Endothelial cell of umbilical vein (primary cell): ENCODE results near the gene MARK3. TPM values are rescaled to one million over a fixed set of nuclear protein-coding genes. Genes with fewer than 3 reads are reported as not detected.

Experiments
- BruUV-seq: library from RNA; stranded (reverse); fragments of 400-500 nt; replicated peaks from 2 replicates; lab custom pipeline; 2021; lab: Mats Ljungman, UMichigan
- CTCF ChIA-PET: fragments of 300-600, 350-600 bp; sonication (Branson Sonifier 250); formaldehyde crosslinking; loops from one replicate; lab custom pipeline; 2021; ENCODE audit warnings: antibody characterized with exemption, inconsistent platforms; lab: Charles Lee
- POLR2A ChIA-PET: fragments of 300-600, 350-600 bp; sonication (Branson Sonifier 250); formaldehyde crosslinking; loops from one replicate; lab custom pipeline; 2021; ENCODE audit warnings: antibody characterized with exemption, inconsistent platforms; lab: Charles Lee
- DNase-seq: peaks from one replicate; pipeline ENCODE4 v3.0.0-alpha.2; 2011; ENCODE audit warnings: low read depth, low spot score
- FAIRE-seq: peaks from 2 replicates; lab custom pipeline; 2011; peaks lifted over from hg19 to GRCh38; lab: Jason Lieb, UNC
- H2AFZ ChIP-seq: 2 replicates; pipeline ENCODE4 v1.6.0; 2012; ENCODE audit warnings: low read depth, low read length, control low read depth, inconsistent platforms
- H3K27ac ChIP-seq: 2 replicates; pipeline ENCODE4 v1.5.1; 2011; ENCODE audit warnings: low read depth, mild to moderate bottlenecking, control low read depth, low read length, moderate library complexity; ENCODE audit not compliant: insufficient read depth
- H3K27me3 ChIP-seq, 2 experiments: 2 replicates each; pipeline versions ENCODE4 v1.6.0 to v1.6.1; 2011; ENCODE audit warnings: low read length in 2 of 2, mixed read lengths in 1 of 2; ENCODE audit not compliant: control insufficient read depth in 2 of 2, insufficient read depth in 2 of 2
- H3K36me3 ChIP-seq, 2 experiments: 2 replicates in 1 of 2; 3 replicates in 1 of 2; pipeline ENCODE4 v1.5.1; 2011; ENCODE audit warnings: low read length in 2 of 2, mild to moderate bottlenecking in 1 of 2, moderate library complexity in 1 of 2; ENCODE audit not compliant: control insufficient read depth in 2 of 2, insufficient read depth in 2 of 2; ENCODE audit errors: extremely low read depth in 1 of 2
- H3K4me1 ChIP-seq: 3 replicates; pipeline ENCODE4 v1.5.1; 2011; ENCODE audit warnings: mild to moderate bottlenecking, low read length; ENCODE audit not compliant: control insufficient read depth, insufficient read depth; ENCODE audit errors: extremely low read depth
- H3K4me2 ChIP-seq: 2 replicates; pipeline ENCODE4 v1.6.1; 2011; ENCODE audit warnings: low read length, control low read depth, mixed read lengths; ENCODE audit not compliant: insufficient read depth
- H3K4me3 ChIP-seq, 3 experiments: fragments of 200-600 bp in 1 of 3; sonication (generic), shearing (Covaris generic) in 1 of 3; replicated peaks in 1 of 3; 2 replicates each; pipeline ENCODE4 v1.5.1; 2011 to 2016; ENCODE audit warnings: control low read depth in 3 of 3, low read length in 3 of 3, mild to moderate bottlenecking in 2 of 3, inconsistent platforms in 1 of 3, low read depth in 1 of 3, moderate library complexity in 1 of 3; ENCODE audit not compliant: insufficient read depth in 1 of 3
- H3K79me2 ChIP-seq: 2 replicates; pipeline ENCODE4 v1.6.0; 2012; ENCODE audit warnings: low read length, inconsistent platforms; ENCODE audit not compliant: control insufficient read depth, insufficient read depth
- H3K9ac ChIP-seq: replicated peaks from 2 replicates; pipeline ENCODE3; 2011; ENCODE audit warnings: low read length, control low read depth; ENCODE audit not compliant: insufficient read depth; ENCODE audit errors: extremely low read depth
- H3K9me1 ChIP-seq: replicated peaks from 3 replicates; pipeline ENCODE4 v1.6.0; 2011; ENCODE audit warnings: mild to moderate bottlenecking, low read length; ENCODE audit not compliant: control insufficient read depth, insufficient read depth; ENCODE audit errors: extremely low read depth
- H3K9me3 ChIP-seq: replicated peaks from 2 replicates; pipeline ENCODE4 v1.5.1; 2012; ENCODE audit warnings: low read length, inconsistent platforms; ENCODE audit not compliant: control insufficient read depth, insufficient read depth
- H4K20me1 ChIP-seq: replicated peaks from 2 replicates; pipeline ENCODE3; 2011; ENCODE audit warnings: mild to moderate bottlenecking, low read length; ENCODE audit not compliant: control insufficient read depth, insufficient read depth; ENCODE audit errors: extremely low read depth
- EZH2 ChIP-seq: IDR thresholded peaks from 2 replicates; pipeline ENCODE4 v1.6.1; 2012; ENCODE audit warnings: borderline replicate concordance, low read depth, mild to moderate bottlenecking, moderate library complexity, low read length, inconsistent platforms; ENCODE audit not compliant: severe bottlenecking
- FOS ChIP-seq: IDR thresholded peaks from 2 replicates; pipeline ENCODE4 v1.6.1; 2011; ENCODE audit warnings: mild to moderate bottlenecking, low read length, moderate library complexity, borderline replicate concordance; ENCODE audit not compliant: insufficient read depth
- GATA2 ChIP-seq: IDR thresholded peaks from 2 replicates; pipeline ENCODE4 v1.7.0; 2011; ENCODE audit warnings: low read depth, mild to moderate bottlenecking, moderate library complexity, mixed read lengths, low read length; ENCODE audit not compliant: insufficient read length, insufficient read depth
- JUN ChIP-seq: IDR thresholded peaks from 2 replicates; pipeline ENCODE4 v1.6.1; 2011; ENCODE audit warnings: borderline replicate concordance, low read depth; ENCODE audit not compliant: insufficient read length, insufficient read depth
- MAX ChIP-seq: IDR thresholded peaks from 2 replicates; pipeline ENCODE4 v1.6.1; 2011; ENCODE audit not compliant: insufficient read depth, insufficient read length
- POLR2AphosphoS5 ChIP-seq: IDR thresholded peaks from 2 replicates; pipeline ENCODE4 v1.6.1; 2012; ENCODE audit warnings: low read depth, mild to moderate bottlenecking, control low read depth, low read length, moderate library complexity; ENCODE audit not compliant: insufficient read depth
- dilution Hi-C: fragments of 300-500 bp; cut with MboI; formaldehyde crosslinking; loops from one replicate; pipeline ENCODE4 v1.15.0; 2019; ENCODE audit warnings: low sequenced_read_pairs; ENCODE audit not compliant: extremely low pct_ligation_motif_present
- intact Hi-C: fragments of 100-400 bp; cut with micrococcal nuclease; formaldehyde crosslinking; loops from one replicate; pipeline ENCODE4 v1.10.0; 2022
- polyA plus RNA-seq, 4 experiments: library from polyadenylated mRNA; depleted of rRNA in 3 of 4; stranded (reverse) in 3 of 4; unstranded in 1 of 4; fragments of >200 nt; gene quantifications; 2 replicates each; pipeline versions ENCODE4 v1.2.1 to v1.2.3, GENCODE V29; 2011 to 2012; ENCODE audit warnings: missing spikeins in 1 of 4
- total RNA-seq: library from RNA; stranded (reverse); gene quantifications from 2 replicates; pipeline ENCODE4 v1.2.3, GENCODE V29; 2021
- TF ChIP-seq, protein P1 (sequence below), 2 donors: IDR thresholded peaks; 1 replicate in 1 of 2; 2 replicates in 1 of 2; pipeline ENCODE4 v1.5.1; 2011; ENCODE audit warnings: low read length in 2 of 2, mild to moderate bottlenecking in 2 of 2, moderate library complexity in 2 of 2, control low read depth in 1 of 2, inconsistent platforms in 1 of 2, low read depth in 1 of 2; ENCODE audit not compliant: insufficient read depth in 1 of 2; ENCODE audit errors: extremely low read depth in 1 of 2

Gene MARK3
- total and polyA plus RNA-seq, 2 donors (not counting 3 experiments of a cell fraction or from before 2014, with no cell fraction given) = 46.6 to 96.1 TPM

GRCh38 chr14:103445806-103446205, 60.6 kb downstream of the MARK3 start:
- no peaks in the 10 kb centered on the region for H3K27me3 ChIP-seq
- H3K79me2 ChIP-seq = peaks cover 76% of the 10 kb centered on the region
- dilution Hi-C loops = no loop called here
- no peak overlapping the region for H3K4me2 ChIP-seq
- BruUV-seq = no TSS peak
- H3K9me3 ChIP-seq = no peaks in the 10 kb centered on the region
- intact Hi-C loops = no loop called here
- FAIRE-seq (no peak), DNase-seq (no peak)
- no peaks in the 10 kb centered on the region for H4K20me1 ChIP-seq
- no peaks in the 10 kb centered on the region for H3K4me1 ChIP-seq
- no peaks in the 10 kb centered on the region for H3K9me1 ChIP-seq
- ChIA-PET CTCF (interaction anchor here (1.1 to 3.0 kb wide), 5 partner anchors 9 to 55 kb away, joined by 4 to 9 read pairs (median 4); no protein-coding TSS in a partner anchor), POLR2A (no interaction called here)
- no peak overlapping the region for H3K27ac ChIP-seq
- TF ChIP-seq, protein P1, sequence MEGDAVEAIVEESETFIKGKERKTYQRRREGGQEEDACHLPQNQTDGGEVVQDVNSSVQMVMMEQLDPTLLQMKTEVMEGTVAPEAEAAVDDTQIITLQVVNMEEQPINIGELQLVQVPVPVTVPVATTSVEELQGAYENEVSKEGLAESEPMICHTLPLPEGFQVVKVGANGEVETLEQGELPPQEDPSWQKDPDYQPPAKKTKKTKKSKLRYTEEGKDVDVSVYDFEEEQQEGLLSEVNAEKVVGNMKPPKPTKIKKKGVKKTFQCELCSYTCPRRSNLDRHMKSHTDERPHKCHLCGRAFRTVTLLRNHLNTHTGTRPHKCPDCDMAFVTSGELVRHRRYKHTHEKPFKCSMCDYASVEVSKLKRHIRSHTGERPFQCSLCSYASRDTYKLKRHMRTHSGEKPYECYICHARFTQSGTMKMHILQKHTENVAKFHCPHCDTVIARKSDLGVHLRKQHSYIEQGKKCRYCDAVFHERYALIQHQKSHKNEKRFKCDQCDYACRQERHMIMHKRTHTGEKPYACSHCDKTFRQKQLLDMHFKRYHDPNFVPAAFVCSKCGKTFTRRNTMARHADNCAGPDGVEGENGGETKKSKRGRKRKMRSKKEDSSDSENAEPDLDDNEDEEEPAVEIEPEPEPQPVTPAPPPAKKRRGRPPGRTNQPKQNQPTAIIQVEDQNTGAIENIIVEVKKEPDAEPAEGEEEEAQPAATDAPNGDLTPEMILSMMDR (IDR thresholded peaks at IDR 0.05; ENCODE audit: extremely low read depth in 1 of 2, insufficient read depth in 1 of 2, low read depth in 1 of 2, low read length in 2 of 2) = no peak
- TF ChIP-seq JUN = no peak
- TF ChIP-seq FOS = no peak
- no peak for TF ChIP-seq MAX
- no peak for TF ChIP-seq POLR2AphosphoS5
- TF ChIP-seq EZH2 = no peak
- TF ChIP-seq GATA2 = no peak
- no peak overlapping the region for H3K4me3 ChIP-seq
- no peak overlapping the region for H2AFZ ChIP-seq
- no peak overlapping the region for H3K9ac ChIP-seq
- H3K36me3 ChIP-seq = no peaks in the 10 kb centered on the region
